ENCODE results near the gene RRBP1. TPM values are rescaled to one million over a fixed set of nuclear protein-coding genes. Genes with fewer than 3 reads are reported as not detected.

RRBP1 gene
- total and polyA plus RNA-seq, 2 donors (not counting 3 experiments of a cell fraction or from before 2014, with no cell fraction given): 50.3 to 236 TPM

- dilution Hi-C loops (cut with MboI; ENCODE audit: extremely low pct_ligation_motif_present, low sequenced_read_pairs) (no loop called here), intact Hi-C loops (cut with micrococcal nuclease) (no loop called here)
- DNase-seq (ENCODE audit: low read depth, low spot score): no peak
- CTCF ChIA-PET: interaction anchor here (2.1 kb wide), 1 partner anchor 10 kb away, joined by 5 read pairs; no protein-coding TSS in a partner anchor
- Histone ChIP-seq H3K27ac (ENCODE audit: insufficient read depth, low read depth, low read length) (no peak overlapping the region), H3K36me3 (ENCODE audit: control insufficient read depth in 2 of 2, extremely low read depth in 1 of 2, insufficient read depth in 2 of 2, low read length in 2 of 2) (no peaks in the 10 kb centered on the region), H3K9me3 (replicated peaks; ENCODE audit: control insufficient read depth, insufficient read depth, low read length) (no peaks in the 10 kb centered on the region), H3K79me2 (ENCODE audit: control insufficient read depth, insufficient read depth, low read length) (no peaks in the 10 kb centered on the region), H4K20me1 (replicated peaks; ENCODE audit: control insufficient read depth, extremely low read depth, insufficient read depth, low read length) (no peaks in the 10 kb centered on the region), H3K9me1 (replicated peaks; ENCODE audit: control insufficient read depth, extremely low read depth, insufficient read depth, low read length) (no peaks in the 10 kb centered on the region), H3K9ac (replicated peaks; ENCODE audit: extremely low read depth, insufficient read depth, low read length) (no peak overlapping the region), H3K4me1 (ENCODE audit: control insufficient read depth, extremely low read depth, insufficient read depth, low read length) (no peaks in the 10 kb centered on the region), H2AFZ (ENCODE audit: low read depth, low read length) (no peak overlapping the region), H3K4me2 (ENCODE audit: insufficient read depth, low read length) (no peak overlapping the region), H3K4me3 (replicated peaks in 1 of 3; ENCODE audit: insufficient read depth in 1 of 3, low read depth in 1 of 3, low read length in 3 of 3) (no peak overlapping the region), H3K27me3 (ENCODE audit: control insufficient read depth in 2 of 2, insufficient read depth in 2 of 2, low read length in 2 of 2) (peaks cover 5 to 6% of the 10 kb centered on the region in 2 experiments)
- no peak for FAIRE-seq
- no TSS peak for BruUV-seq (replicated peaks)
- POLR2A ChIA-PET: no interaction called here
- TF ChIP-seq POLR2A (IDR thresholded peaks at IDR 0.05; ENCODE audit: low read depth, low read length): no peak
- no peak for TF ChIP-seq MYC (IDR thresholded peaks at IDR 0.05; ENCODE audit: low read depth, low read length)
- TF ChIP-seq CTCF (IDR thresholded peaks at IDR 0.05; ENCODE audit: extremely low read depth in 1 of 2, insufficient read depth in 1 of 2, low read depth in 1 of 2, low read length in 2 of 2): no peak
- TF ChIP-seq FOS (IDR thresholded peaks at IDR 0.05; ENCODE audit: borderline replicate concordance, insufficient read depth, low read length): no peak
- TF ChIP-seq POLR2AphosphoS5 (IDR thresholded peaks at IDR 0.05; ENCODE audit: insufficient read depth, low read depth, low read length): no peak
- no peak for TF ChIP-seq GATA2 (IDR thresholded peaks at IDR 0.05; ENCODE audit: insufficient read depth, insufficient read length, low read depth, low read length)
- TF ChIP-seq MAX (IDR thresholded peaks at IDR 0.05; ENCODE audit: insufficient read depth, insufficient read length): no peak
- no peak for TF ChIP-seq EZH2 (IDR thresholded peaks at IDR 0.05; ENCODE audit: borderline replicate concordance, low read depth, low read length, severe bottlenecking)
- no peak for TF ChIP-seq JUN (IDR thresholded peaks at IDR 0.05; ENCODE audit: borderline replicate concordance, insufficient read depth, insufficient read length, low read depth)
Measured at GRCh38 chr20:17725094-17725835, 43.2 kb upstream of the RRBP1 start.
